Smooth muscle cell (in vitro differentiated cells): Measurements from ENCODE around the gene ZFP1. TPM values are rescaled to one million over a fixed set of nuclear protein-coding genes. Genes with fewer than 3 reads are reported as not detected.

Experiments
- DNase-seq: peaks from one replicate; lab custom pipeline; 2025; ENCODE audit not compliant: unreplicated experiment; lab: John Stamatoyannopoulos, UW
- H2AFZ ChIP-seq: fragments of 200-600 bp; sonication (generic); 2 replicates; pipeline ENCODE4 v1.6.0; 2016; ENCODE audit warnings: antibody characterized with exemption, low read depth, mild to moderate bottlenecking
- H3F3A ChIP-seq: fragments of 200-600 bp; sonication (generic); 2 replicates; pipeline ENCODE4 v1.6.0; 2017; ENCODE audit warnings: antibody characterized with exemption, low read depth
- H3K27ac ChIP-seq: fragments of 200-600 bp; sonication (generic); 2 replicates; pipeline ENCODE4 v1.5.1; 2016; ENCODE audit warnings: low read depth, mild to moderate bottlenecking
- H3K27me3 ChIP-seq: fragments of 200-600 bp; sonication (generic); 2 replicates; pipeline ENCODE4 v1.6.1; 2016; ENCODE audit warnings: low read depth, mild to moderate bottlenecking
- H3K36me3 ChIP-seq: fragments of 200-600 bp; sonication (generic); 2 replicates; pipeline ENCODE4 v1.5.1; 2016; ENCODE audit warnings: low read depth
- H3K4me1 ChIP-seq: fragments of 200-600 bp; sonication (generic); 2 replicates; pipeline ENCODE4 v1.5.1; 2016; ENCODE audit warnings: low read depth
- H3K4me2 ChIP-seq: fragments of 200-600 bp; sonication (generic); 2 replicates; pipeline ENCODE4 v1.6.0; 2016; ENCODE audit warnings: mild to moderate bottlenecking
- H3K4me3 ChIP-seq: fragments of 200-600 bp; sonication (generic); 2 replicates; pipeline ENCODE4 v1.5.1; 2016; ENCODE audit warnings: mild to moderate bottlenecking
- H3K79me2 ChIP-seq: fragments of 200-600 bp; sonication (generic); 2 replicates; pipeline ENCODE4 v1.6.0; 2016; ENCODE audit warnings: low read depth, mild to moderate bottlenecking
- H3K9ac ChIP-seq: fragments of 200-600 bp; sonication (generic); 2 replicates; pipeline ENCODE4 v1.6.0; 2016; ENCODE audit warnings: low read depth
- H3K9me3 ChIP-seq: fragments of 200-600 bp; sonication (generic); replicated peaks from 2 replicates; pipeline ENCODE4 v1.5.1; 2016; ENCODE audit warnings: low read depth
- H4K20me1 ChIP-seq: fragments of 200-600 bp; sonication (generic); 2 replicates; pipeline ENCODE4 v1.6.0; 2016; ENCODE audit warnings: low read depth
- CTCF ChIP-seq: fragments of 200-600 bp; sonication (generic); IDR thresholded peaks from 2 replicates; pipeline ENCODE4 v1.5.1; 2017; ENCODE audit warnings: borderline replicate concordance, mild to moderate bottlenecking, antibody characterized with exemption; ENCODE audit not compliant: insufficient read depth, poor library complexity, severe bottlenecking
- WGBS: methylation state at CpG from one replicate; pipeline ENCODE4 v1.1.7; 2016; ENCODE audit warnings: low lambda C conversion rate; 5-methylcytosine and 5-hydroxymethylcytosine counted together
- polyA plus RNA-seq: library from polyadenylated mRNA; unstranded; fragments of >200 nt; fragmentation: Nextera tagmentation; extraction: Ambion mirVana; gene quantifications from 2 replicates; pipeline ENCODE4 v1.2.1, GENCODE V29; 2016
- total RNA-seq: library from RNA; depleted of rRNA; stranded (reverse); fragments of >200 nt; gene quantifications from 2 replicates; pipeline ENCODE4 v1.2.3, GENCODE V29; 2014

Gene ZFP1
- total and polyA plus RNA-seq, 2 experiments from 2014 or later: 12.6 to 15.0 TPM

GRCh38 chr16:75219088-75219487 is 70.8 kb downstream of the ZFP1 start:
- Histone ChIP-seq H3K27ac (no peak overlapping the region), H3K9me3 (no peaks in the 10 kb centered on the region), H4K20me1 (no peaks in the 10 kb centered on the region), H3K27me3 (no peaks in the 10 kb centered on the region), H3K4me2 (no peak overlapping the region), H2AFZ (no peak overlapping the region), H3K36me3 (no peaks in the 10 kb centered on the region), H3F3A (no peaks in the 10 kb centered on the region), H3K4me1 (no peaks in the 10 kb centered on the region), H3K9ac (no peak overlapping the region), H3K4me3 (no peak overlapping the region), H3K79me2 (no peaks in the 10 kb centered on the region)
- TF ChIP-seq CTCF: no peak
- WGBS: 91% methylated on average over 4 of the region's 4 CpGs
- DNase-seq: no peak

GRCh38 chr16:75219838-75220237 is 71.5 kb downstream of the ZFP1 start:
- Histone ChIP-seq H3F3A (no peaks in the 10 kb centered on the region), H3K9ac (no peak overlapping the region), H3K79me2 (no peaks in the 10 kb centered on the region), H3K4me2 (no peak overlapping the region), H2AFZ (no peak overlapping the region), H3K4me3 (no peak overlapping the region), H3K36me3 (no peaks in the 10 kb centered on the region), H4K20me1 (peaks cover 6% of the 10 kb centered on the region), H3K27ac (no peak overlapping the region), H3K4me1 (no peaks in the 10 kb centered on the region), H3K27me3 (no peaks in the 10 kb centered on the region), H3K9me3 (no peaks in the 10 kb centered on the region)
- no peak for TF ChIP-seq CTCF
- no peak for DNase-seq
- 94% methylated on average over 5 of the region's 5 CpGs for WGBS

Other genes with a start within 250 kb of the ZFP1 start
- 13.1 and 14.3 TPM in 2 replicates for gene WDR59, start 163.4 kb upstream of the ZFP1 start, total RNA-seq
- 19.2 and 29.5 TPM in 2 replicates for gene WDR59, start 163.4 kb upstream of the ZFP1 start, polyA plus RNA-seq
- 18.2 and 19.7 TPM in 2 replicates for gene ZNRF1, start 149.5 kb upstream of the ZFP1 start, total RNA-seq
- gene ZNRF1, start 149.5 kb upstream of the ZFP1 start, polyA plus RNA-seq: 38.0 and 45.4 TPM in 2 replicates
- gene LDHD, start 31.7 kb upstream of the ZFP1 start, total RNA-seq: 0.67 and 0.85 TPM in 2 replicates
- gene LDHD, start 31.7 kb upstream of the ZFP1 start, polyA plus RNA-seq: 1.2 and 1.5 TPM in 2 replicates
- gene CTRB2, start 58.6 kb downstream of the ZFP1 start, total RNA-seq: 1.7 TPM in 1 of 2 replicates, not detected in the other
- gene CTRB2, start 58.6 kb downstream of the ZFP1 start, polyA plus RNA-seq: 2.3 and 11.1 TPM in 2 replicates
- not detected in 2 replicates for gene CTRB1, start 70.5 kb downstream of the ZFP1 start, total RNA-seq
- gene CTRB1, start 70.5 kb downstream of the ZFP1 start, polyA plus RNA-seq: 1.9 and 7.2 TPM in 2 replicates
- 49.4 and 49.9 TPM in 2 replicates for gene BCAR1, start 103.1 kb downstream of the ZFP1 start, total RNA-seq
- 117 and 123 TPM in 2 replicates for gene BCAR1, start 103.1 kb downstream of the ZFP1 start, polyA plus RNA-seq